H9 (cell line): ENCODE measurements around the gene PTPRN2. TPM values are rescaled to one million over a fixed set of nuclear protein-coding genes. Genes with fewer than 3 reads are reported as not detected.

Experiments used
- DNase-seq: peaks from one replicate; pipeline ENCODE4 v3.0.0-alpha.2; 2017
- H2AFZ ChIP-seq: one replicate; pipeline ENCODE4 v1.6.1; 2013; ENCODE audit warnings: mild to moderate bottlenecking, low read length, control low read depth, moderate library complexity
- H2AK5ac ChIP-seq: 2 replicates; pipeline ENCODE4 v1.6.1; 2013; ENCODE audit warnings: low read length, control low read depth, mixed read lengths; ENCODE audit not compliant: insufficient read length
- H2BK120ac ChIP-seq: one replicate; pipeline ENCODE4 v1.6.1; 2013; ENCODE audit warnings: low read depth, mild to moderate bottlenecking, low read length, control low read depth, inconsistent platforms; ENCODE audit not compliant: poor library complexity, severe bottlenecking
- H2BK12ac ChIP-seq: 2 replicates; pipeline ENCODE4 v1.6.1; 2013; ENCODE audit warnings: low read length, control low read depth, mixed read lengths, low read depth; ENCODE audit not compliant: insufficient read length
- H2BK15ac ChIP-seq: 2 replicates; pipeline ENCODE4 v1.6.1; 2013; ENCODE audit warnings: low read depth, low read length, control low read depth
- H2BK20ac ChIP-seq: one replicate; pipeline ENCODE4 v1.6.1; 2013; ENCODE audit warnings: low read depth, mild to moderate bottlenecking, low read length, control low read depth, inconsistent platforms; ENCODE audit not compliant: poor library complexity, severe bottlenecking
- H2BK5ac ChIP-seq: 2 replicates; pipeline ENCODE4 v1.6.1; 2013; ENCODE audit warnings: low read length, control low read depth, mixed read lengths; ENCODE audit not compliant: insufficient read length
- H3K14ac ChIP-seq: 2 replicates; pipeline ENCODE4 v1.6.1; 2013; ENCODE audit warnings: low read length, control low read depth; ENCODE audit not compliant: insufficient read depth
- H3K18ac ChIP-seq: 2 replicates; pipeline ENCODE4 v1.6.1; 2013; ENCODE audit warnings: low read depth, mild to moderate bottlenecking, mixed read lengths, low read length, control low read depth; ENCODE audit not compliant: insufficient read length
- H3K23ac ChIP-seq: 2 replicates; pipeline ENCODE4 v1.6.1; 2013; ENCODE audit warnings: low read length, control low read depth, mixed read lengths, low read depth; ENCODE audit not compliant: insufficient read length
- H3K23me2 ChIP-seq: 2 replicates; pipeline ENCODE4 v1.6.1; 2013; ENCODE audit warnings: low read depth, mild to moderate bottlenecking, mixed read lengths, low read length, control low read depth; ENCODE audit not compliant: insufficient read length, poor library complexity, severe bottlenecking
- H3K27ac ChIP-seq: 2 replicates; pipeline ENCODE4 v1.5.1; 2013; ENCODE audit warnings: low read length, control low read depth, mixed read lengths, low read depth; ENCODE audit not compliant: insufficient read length
- H3K27me3 ChIP-seq: 2 replicates; pipeline ENCODE4 v1.6.1; 2013; ENCODE audit warnings: low read length, control low read depth, inconsistent platforms; ENCODE audit not compliant: insufficient read depth
- H3K4ac ChIP-seq: 2 replicates; pipeline ENCODE4 v1.6.1; 2013; ENCODE audit warnings: low read depth, mild to moderate bottlenecking, control low read depth, inconsistent platforms, low read length, moderate library complexity
- H3K4me1 ChIP-seq: 2 replicates; pipeline ENCODE4 v1.6.1; 2013; ENCODE audit warnings: low read length, control low read depth, inconsistent platforms; ENCODE audit not compliant: insufficient read depth
- H3K4me2 ChIP-seq: 2 replicates; pipeline ENCODE4 v1.6.1; 2013; ENCODE audit warnings: low read length, control low read depth, mixed read lengths; ENCODE audit not compliant: insufficient read length, insufficient read depth
- H3K56ac ChIP-seq: 2 replicates; pipeline ENCODE4 v1.6.1; 2013; ENCODE audit warnings: low read depth, mild to moderate bottlenecking, mixed read lengths, low read length, control low read depth; ENCODE audit not compliant: insufficient read length
- H3K79me1 ChIP-seq: 2 replicates; pipeline ENCODE4 v1.6.1; 2013; ENCODE audit warnings: low read depth, mild to moderate bottlenecking, moderate library complexity, low read length, control low read depth, inconsistent platforms; ENCODE audit not compliant: insufficient read depth, poor library complexity, severe bottlenecking
- H3K79me2 ChIP-seq: 2 replicates; pipeline ENCODE4 v1.6.1; 2013; ENCODE audit warnings: low read length, control low read depth, inconsistent platforms; ENCODE audit not compliant: insufficient read depth
- H3K9ac ChIP-seq: 2 replicates; pipeline ENCODE4 v1.6.1; 2013; ENCODE audit warnings: low read length, control low read depth, mixed read lengths; ENCODE audit not compliant: insufficient read length; ENCODE audit errors: extremely low read depth
- H3K9me3 ChIP-seq: one replicate; pipeline ENCODE4 v1.6.1; 2013; ENCODE audit warnings: low read depth, low read length, inconsistent platforms; ENCODE audit not compliant: control insufficient read depth
- H3T11ph ChIP-seq: one replicate; pipeline ENCODE4 v1.6.1; 2013; ENCODE audit warnings: mild to moderate bottlenecking, low read length, control low read depth, inconsistent platforms
- H4K20me1 ChIP-seq: one replicate; pipeline ENCODE4 v1.6.1; 2013; ENCODE audit not compliant: control insufficient read depth, insufficient read length, insufficient read depth
- H4K5ac ChIP-seq: 2 replicates; pipeline ENCODE4 v1.6.1; 2013; ENCODE audit warnings: low read depth, mild to moderate bottlenecking, mixed read lengths, low read length, control low read depth; ENCODE audit not compliant: insufficient read length
- H4K8ac ChIP-seq: replicated peaks from 2 replicates; pipeline ENCODE4 v1.6.1; 2013; ENCODE audit warnings: low read length, control low read depth, mixed read lengths, low read depth; ENCODE audit not compliant: insufficient read length
- H4K91ac ChIP-seq: 2 replicates; pipeline ENCODE4 v1.6.1; 2013; ENCODE audit warnings: low read depth, mild to moderate bottlenecking, moderate library complexity, mixed read lengths, low read length, control low read depth; ENCODE audit not compliant: insufficient read length
- H3K27ac Mint-ChIP-seq, 3 experiments: 2 replicates in 2 of 3; 3 replicates in 1 of 3; pipeline ENCODE4 v1.8.0; 2020 to 2021; ENCODE audit warnings: mixed read lengths in 3 of 3, mild to moderate bottlenecking in 1 of 3, moderate library complexity in 1 of 3
- H3K27me3 Mint-ChIP-seq: 2 replicates; pipeline ENCODE4 v1.8.0; 2021; ENCODE audit warnings: low read depth, mild to moderate bottlenecking, moderate library complexity, mixed read lengths
- H3K36me3 Mint-ChIP-seq, 3 experiments: 2 replicates in 2 of 3; 3 replicates in 1 of 3; pipeline ENCODE4 v1.8.0; 2020 to 2021; ENCODE audit warnings: low read depth in 3 of 3, mixed read lengths in 3 of 3; ENCODE audit not compliant: insufficient read depth in 1 of 3
- H3K4me1 Mint-ChIP-seq, 2 experiments: 2 replicates each; pipeline ENCODE4 v1.8.0; 2020; ENCODE audit warnings: mixed read lengths in 2 of 2
- H3K4me3 Mint-ChIP-seq, 2 experiments: 2 replicates in 1 of 2; 3 replicates in 1 of 2; pipeline ENCODE4 v1.8.0; 2020 to 2021; ENCODE audit warnings: mild to moderate bottlenecking in 2 of 2, mixed read lengths in 2 of 2, moderate library complexity in 1 of 2
- H3K9me3 Mint-ChIP-seq, 2 experiments: 2 replicates in 1 of 2; 3 replicates in 1 of 2; pipeline ENCODE4 v1.8.0; 2020; ENCODE audit warnings: mild to moderate bottlenecking in 2 of 2, mixed read lengths in 2 of 2, moderate library complexity in 1 of 2
- CTCF ChIP-seq: fragments of 200-600 bp; sonication (generic); conservative IDR thresholded peaks from 3 replicates; pipeline ENCODE4 v1.8.0; 2021; ENCODE audit warnings: antibody characterized with exemption, mild to moderate bottlenecking
- whole genome bisulfite sequencing: extraction: QIAGEN DNeasy Blood & Tissue Kit; methylation state at CpG from one replicate; pipeline ENCODE4 v1.1.7; 2013; ENCODE audit warnings: missing lambda C conversion rate, low lambda C conversion rate, mixed read lengths; ENCODE audit not compliant: insufficient read length; ENCODE audit errors: extremely low coverage; 5-methylcytosine and 5-hydroxymethylcytosine counted together
- total RNA-seq: library from RNA; stranded (reverse); gene quantifications from 2 replicates; pipeline ENCODE4 v1.2.1, GENCODE V29; 2021

Gene PTPRN2
- total RNA-seq, 1 experiment from 2014 or later, result 5.2 TPM

- Histone ChIP-seq H3K4me1 (no peaks in the 10 kb centered on the region), H3K79me1 (no peaks in the 10 kb centered on the region), H4K8ac (no peak overlapping the region), H3K79me2 (no peaks in the 10 kb centered on the region), H2BK12ac (no peak overlapping the region), H2AK5ac (no peak overlapping the region), H4K91ac (no peak overlapping the region), H3K14ac (no peak overlapping the region; the same call in 1 of the 2 replicates), H2BK20ac (no peak overlapping the region), H2BK5ac (no peak overlapping the region), H4K5ac (no peak overlapping the region), H3K56ac (no peak overlapping the region), H3K4me2 (no peak overlapping the region), H3K23ac (no peak overlapping the region), H2BK15ac (no peak overlapping the region), H3K18ac (no peak overlapping the region), H3K27ac (no peak overlapping the region), H3K4ac (no peak overlapping the region), H3K9ac (no peak overlapping the region), H4K20me1 (no peaks in the 10 kb centered on the region), H3T11ph (no peak overlapping the region), H3K27me3 (no peaks in the 10 kb centered on the region), H3K23me2 (no peaks in the 10 kb centered on the region), H2BK120ac (no peak overlapping the region), H3K9me3 (no peaks in the 10 kb centered on the region), H2AFZ (no peak overlapping the region)
- H3K4me3 Mint-ChIP-seq, result no peak overlapping the region
- H3K27me3 Mint-ChIP-seq, result peaks cover 1% of the 10 kb centered on the region; the same call in 1 of the 2 replicates
- H3K27ac Mint-ChIP-seq, result no peak overlapping the region
- no peaks in the 10 kb centered on the region for H3K4me1 Mint-ChIP-seq
- no CpG with 5 or more reads among the region's 22 CpGs for WGBS
- no peaks in the 10 kb centered on the region for H3K9me3 Mint-ChIP-seq
- DNase-seq, result no peak
- no peak for TF ChIP-seq CTCF
- H3K36me3 Mint-ChIP-seq, result no peaks in the 10 kb centered on the region; a peak in 1 of 7 replicates
Measured at GRCh38 chr7:158077934-158078910, 509.4 kb downstream of the PTPRN2 start.
